Measurements from ENCODE around the gene ST6GALNAC4.

DNA sequence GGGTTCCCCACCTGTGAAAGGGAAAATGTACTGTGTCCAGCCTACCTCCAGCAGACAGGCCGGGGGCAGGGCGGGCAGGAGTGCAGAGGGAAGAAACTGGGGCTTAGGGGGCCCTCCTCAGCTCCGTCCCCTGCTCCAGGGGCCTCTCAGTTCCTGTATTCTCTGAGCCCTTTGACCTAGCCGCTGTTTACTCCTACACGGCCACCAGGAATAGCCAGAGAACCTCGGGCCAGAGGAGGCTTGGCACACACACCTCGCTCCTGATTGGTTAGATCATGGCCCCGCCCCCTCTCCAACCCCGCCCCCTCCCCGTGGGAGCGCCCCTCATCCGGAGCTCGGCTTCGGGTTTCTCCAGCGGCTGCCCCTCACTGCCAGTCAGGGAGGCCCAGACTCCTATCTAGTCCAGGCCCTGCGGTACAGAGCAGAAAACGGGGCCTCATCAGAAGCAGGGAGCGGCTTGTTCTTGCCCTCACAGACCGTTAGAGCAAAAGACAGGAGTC is 19.6 kb downstream of the ST6GALNAC4 start:
- TF ChIP-seq, protein P1, sequence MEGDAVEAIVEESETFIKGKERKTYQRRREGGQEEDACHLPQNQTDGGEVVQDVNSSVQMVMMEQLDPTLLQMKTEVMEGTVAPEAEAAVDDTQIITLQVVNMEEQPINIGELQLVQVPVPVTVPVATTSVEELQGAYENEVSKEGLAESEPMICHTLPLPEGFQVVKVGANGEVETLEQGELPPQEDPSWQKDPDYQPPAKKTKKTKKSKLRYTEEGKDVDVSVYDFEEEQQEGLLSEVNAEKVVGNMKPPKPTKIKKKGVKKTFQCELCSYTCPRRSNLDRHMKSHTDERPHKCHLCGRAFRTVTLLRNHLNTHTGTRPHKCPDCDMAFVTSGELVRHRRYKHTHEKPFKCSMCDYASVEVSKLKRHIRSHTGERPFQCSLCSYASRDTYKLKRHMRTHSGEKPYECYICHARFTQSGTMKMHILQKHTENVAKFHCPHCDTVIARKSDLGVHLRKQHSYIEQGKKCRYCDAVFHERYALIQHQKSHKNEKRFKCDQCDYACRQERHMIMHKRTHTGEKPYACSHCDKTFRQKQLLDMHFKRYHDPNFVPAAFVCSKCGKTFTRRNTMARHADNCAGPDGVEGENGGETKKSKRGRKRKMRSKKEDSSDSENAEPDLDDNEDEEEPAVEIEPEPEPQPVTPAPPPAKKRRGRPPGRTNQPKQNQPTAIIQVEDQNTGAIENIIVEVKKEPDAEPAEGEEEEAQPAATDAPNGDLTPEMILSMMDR (IDR thresholded peaks at IDR 0.05) = no peak
- TF ChIP-seq EZH2 (IDR thresholded peaks at IDR 0.05; ENCODE audit: borderline replicate concordance, insufficient read depth, low read depth, low read length, poor library complexity, severe bottlenecking) = no peak

All from B cell (primary cell).